HG03108 (cell line): ENCODE results near the gene THPO.

ENCODE experiments used
- ATAC-seq: cut with Tn5 transposase; IDR thresholded peaks from one replicate; pipeline ENCODE4 v1.9.1; 2021; ENCODE audit warnings: moderate library complexity; ENCODE audit not compliant: unreplicated experiment

The THPO gene

GRCh38 chr3:184335661-184336546 is 42.1 kb downstream of the THPO start:
- ATAC-seq, result peak; percentile 71

- peak; percentile 5 for ATAC-seq
Observed at GRCh38 chr3:184335291-184335660, 42.7 kb downstream of the THPO start.

GRCh38 chr3:184334470-184335158 is 43.4 kb downstream of the THPO start:
- ATAC-seq, result no peak

GRCh38 chr3:184333700-184334099 is 44.3 kb downstream of the THPO start:
- no peak for ATAC-seq

- no peak for ATAC-seq
Observed at GRCh38 chr3:184333190-184333589, 44.8 kb downstream of the THPO start.

GRCh38 chr3:184332370-184333090 is 45.5 kb downstream of the THPO start:
- ATAC-seq, result no peak

GRCh38 chr3:184328516-184328915 is 49.5 kb downstream of the THPO start:
- no peak for ATAC-seq

- ATAC-seq, result no peak
Observed at GRCh38 chr3:184327171-184327570, 50.8 kb downstream of the THPO start.

- no peak for ATAC-seq
Observed at GRCh38 chr3:184325715-184326369, 52.2 kb downstream of the THPO start.

- ATAC-seq, result no peak
Observed at GRCh38 chr3:184325269-184325668, 52.7 kb downstream of the THPO start.

- no peak for ATAC-seq
Observed at GRCh38 chr3:184323696-184324095, 54.3 kb downstream of the THPO start.

GRCh38 chr3:184322731-184323487 is 55.1 kb downstream of the THPO start:
- ATAC-seq, result no peak
